BLaER1 treated with 17β-estradiol and CSF1 and Interleukin-3, amounts not matched to agents 10 nM and 100 nM (cell line): ENCODE results near the gene MYO10.

ENCODE experiments used
- H3K27ac ChIP-seq, 11 experiments: shearing (Covaris generic); formaldehyde crosslinking; 2 replicates each; pipeline ENCODE4 v1.8.1; 2022
- H3K27me3 ChIP-seq, 11 experiments: shearing (Covaris generic); formaldehyde crosslinking; 2 replicates each; pipeline ENCODE4 v1.8.1; 2022
- H3K36me3 ChIP-seq, 11 experiments: shearing (Covaris generic); formaldehyde crosslinking; 2 replicates each; pipeline ENCODE4 v1.8.1; 2022
- H3K4me1 ChIP-seq, 10 experiments: shearing (Covaris generic); formaldehyde crosslinking; 2 replicates each; pipeline ENCODE4 v1.8.1; 2022
- H3K4me2 ChIP-seq, 11 experiments: shearing (Covaris generic); formaldehyde crosslinking; 2 replicates each; pipeline ENCODE4 v1.8.1; 2022
- H3K4me3 ChIP-seq, 10 experiments: shearing (Covaris generic); formaldehyde crosslinking; 2 replicates each; pipeline ENCODE4 v1.8.1; 2022
- H3K9ac ChIP-seq, 11 experiments: shearing (Covaris generic); formaldehyde crosslinking; 2 replicates each; pipeline ENCODE4 v1.8.1; 2022
- H3K9me3 ChIP-seq, 11 experiments: shearing (Covaris generic); formaldehyde crosslinking; replicated peaks in 1 of 11; 2 replicates each; pipeline ENCODE4 v1.8.1; 2022
- H4K20me1 ChIP-seq, 11 experiments: shearing (Covaris generic); formaldehyde crosslinking; 2 replicates each; pipeline ENCODE4 v1.8.1; 2022
- Cebpa-rat ChIP-seq, 11 experiments: shearing (Covaris generic); IDR thresholded peaks; 2 replicates each; pipeline ENCODE4 v1.8.1; 2022

MYO10 gene

DNA sequence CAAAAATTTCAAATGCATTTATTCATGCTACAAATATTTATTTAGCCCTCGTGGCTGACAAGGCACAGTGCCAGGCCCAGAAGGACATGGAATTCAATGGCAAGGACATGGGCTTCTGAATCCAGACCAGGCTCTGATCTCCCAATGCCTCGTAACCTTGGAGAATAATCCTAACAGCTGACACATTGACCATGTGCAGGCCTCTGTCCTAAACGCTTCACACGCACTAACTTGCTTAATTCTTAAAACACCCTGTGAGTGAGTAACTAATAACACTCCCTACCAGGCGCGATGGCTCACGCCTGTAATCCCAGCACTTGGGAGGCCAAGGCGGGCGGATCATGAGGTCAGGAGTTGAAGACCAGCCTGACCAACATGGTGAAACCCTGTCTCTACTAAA is 33.2 kb downstream of the MYO10 start:
- no peak for TF ChIP-seq Cebpa-rat (IDR thresholded peaks at IDR 0.05)
- Histone ChIP-seq H3K9ac (no peak overlapping the region), H4K20me1 (no peaks in the 10 kb centered on the region), H3K9me3 (peaks cover under 1 to 25% (median 3%) of the 10 kb centered on the region in 11 experiments; a peak in 14 of 22 replicates), H3K27ac (no peak overlapping the region), H3K27me3 (no peaks in the 10 kb centered on the region), H3K4me2 (no peak overlapping the region), H3K4me1 (no peaks in the 10 kb centered on the region), H3K36me3 (no peaks in the 10 kb centered on the region), H3K4me3 (no peak overlapping the region)

DNA sequence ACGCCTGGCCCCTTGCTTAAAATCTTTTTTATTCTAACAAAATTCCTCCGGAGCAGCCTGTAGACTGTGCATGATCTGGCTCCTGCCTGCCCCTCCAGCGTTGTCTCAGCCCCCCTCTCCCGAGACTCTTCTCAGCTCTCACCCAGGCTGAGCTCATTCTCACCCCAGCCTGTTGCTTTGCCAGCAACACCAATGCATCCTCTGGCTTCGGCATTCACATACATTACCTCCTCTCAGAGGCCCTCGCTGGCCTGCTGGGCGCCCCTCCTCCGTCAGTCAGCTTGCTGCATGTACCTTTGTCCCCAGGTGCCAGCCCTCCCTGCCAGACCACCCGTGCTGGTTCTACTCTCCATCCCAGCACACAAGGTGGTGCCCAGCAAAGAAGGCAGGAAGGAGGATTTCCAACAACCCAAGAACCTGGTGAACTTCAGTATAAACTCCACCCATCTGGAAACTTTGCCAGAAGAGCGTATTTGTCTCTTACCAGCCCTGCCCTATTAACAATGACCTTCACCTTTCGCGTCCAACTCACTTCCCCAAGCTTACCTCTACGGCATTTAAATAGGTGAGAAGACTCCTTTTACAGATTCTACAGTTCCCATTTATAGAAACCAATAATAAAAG is 35.0 kb downstream of the MYO10 start:
- Histone ChIP-seq H3K4me2 (no peak overlapping the region), H3K27ac (no peak overlapping the region), H3K27me3 (no peaks in the 10 kb centered on the region), H3K4me3 (no peak overlapping the region), H3K9me3 (peaks cover 0 to 9% (median 0%) of the 10 kb centered on the region in 11 experiments; a peak in 5 of 22 replicates), H4K20me1 (no peaks in the 10 kb centered on the region), H3K4me1 (no peaks in the 10 kb centered on the region), H3K36me3 (no peaks in the 10 kb centered on the region), H3K9ac (no peak overlapping the region)
- no peak for TF ChIP-seq Cebpa-rat (IDR thresholded peaks at IDR 0.05)

DNA sequence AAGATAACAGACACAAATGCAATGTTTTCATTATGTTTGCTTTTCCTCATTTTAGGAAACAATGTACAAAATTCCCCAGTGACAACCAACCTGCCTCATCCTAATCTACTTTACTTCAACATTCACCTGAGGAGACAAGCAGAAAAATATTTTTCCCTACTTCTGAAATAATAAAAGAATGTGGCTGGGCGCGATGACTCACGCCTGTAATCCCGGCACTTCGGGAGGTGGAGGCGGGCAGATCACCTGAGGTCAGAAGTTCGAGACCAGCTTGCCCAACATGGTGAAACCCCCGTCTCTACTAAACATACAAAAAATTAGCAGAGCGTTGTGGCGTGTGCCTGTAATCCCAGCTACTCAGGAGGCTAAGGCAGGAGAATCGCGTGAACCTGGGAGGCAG is 36.9 kb downstream of the MYO10 start:
- Histone ChIP-seq H3K36me3 (no peaks in the 10 kb centered on the region), H3K9me3 (no peaks in the 10 kb centered on the region), H3K9ac (no peak overlapping the region), H4K20me1 (no peaks in the 10 kb centered on the region), H3K27ac (no peak overlapping the region), H3K4me2 (no peak overlapping the region), H3K4me3 (no peak overlapping the region), H3K4me1 (no peaks in the 10 kb centered on the region), H3K27me3 (no peaks in the 10 kb centered on the region)
- TF ChIP-seq Cebpa-rat (IDR thresholded peaks at IDR 0.05), result no peak

DNA sequence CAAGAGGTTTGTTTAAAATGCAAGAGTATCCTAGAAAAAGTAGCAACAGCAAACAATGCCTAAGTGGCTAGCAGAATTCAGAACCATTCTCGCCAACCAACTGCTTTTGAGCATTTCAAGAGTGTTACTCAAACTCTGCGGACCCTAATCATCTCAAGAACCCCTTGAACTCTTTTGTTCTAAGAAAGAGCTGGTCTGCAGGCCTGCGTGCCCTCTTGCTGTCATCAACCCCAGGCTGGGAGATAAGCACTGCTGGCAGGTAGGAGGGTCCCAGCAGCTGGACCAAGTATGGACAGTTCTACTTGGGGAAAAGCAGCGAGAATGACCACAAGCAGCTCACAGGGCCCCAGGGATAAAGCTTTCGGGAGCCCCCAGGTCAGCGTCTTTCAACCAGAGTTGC is 38.3 kb downstream of the MYO10 start:
- H3K9ac ChIP-seq, result no peak overlapping the region
- H3K9me3 ChIP-seq, result no peaks in the 10 kb centered on the region
- H3K4me2 ChIP-seq, result no peak overlapping the region
- no peak overlapping the region for H3K4me3 ChIP-seq
- no peaks in the 10 kb centered on the region for H3K27me3 ChIP-seq
- no peaks in the 10 kb centered on the region for H4K20me1 ChIP-seq
- no peaks in the 10 kb centered on the region for H3K36me3 ChIP-seq
- no peak overlapping the region for H3K27ac ChIP-seq
- H3K4me1 ChIP-seq, result no peaks in the 10 kb centered on the region
- TF ChIP-seq Cebpa-rat (IDR thresholded peaks at IDR 0.05), result no peak

DNA sequence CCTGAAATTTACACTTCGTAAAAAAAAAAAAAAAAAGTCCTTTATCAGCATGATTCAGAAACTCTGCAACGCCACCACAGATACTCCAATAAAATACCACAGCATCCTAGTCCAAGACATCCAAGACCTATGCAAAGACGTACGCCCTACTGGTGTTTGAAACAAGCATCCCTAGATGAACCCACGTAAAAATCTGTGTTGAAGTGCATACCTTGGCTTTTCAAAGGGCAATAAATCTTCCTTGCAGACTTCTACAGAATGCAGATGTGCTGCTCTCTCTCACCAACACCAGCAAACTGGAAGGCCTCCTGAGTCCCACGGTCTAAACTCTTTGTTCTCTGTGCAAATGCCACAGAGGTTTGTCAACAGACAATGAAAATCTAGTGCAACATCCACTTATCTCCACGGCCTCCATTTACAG is 38.8 kb downstream of the MYO10 start:
- Histone ChIP-seq H3K9me3 (no peaks in the 10 kb centered on the region), H3K4me3 (no peak overlapping the region), H3K27me3 (no peaks in the 10 kb centered on the region), H3K27ac (no peak overlapping the region), H3K4me2 (no peak overlapping the region), H3K36me3 (no peaks in the 10 kb centered on the region), H3K9ac (no peak overlapping the region), H3K4me1 (no peaks in the 10 kb centered on the region), H4K20me1 (no peaks in the 10 kb centered on the region)
- no peak for TF ChIP-seq Cebpa-rat (IDR thresholded peaks at IDR 0.05)

DNA sequence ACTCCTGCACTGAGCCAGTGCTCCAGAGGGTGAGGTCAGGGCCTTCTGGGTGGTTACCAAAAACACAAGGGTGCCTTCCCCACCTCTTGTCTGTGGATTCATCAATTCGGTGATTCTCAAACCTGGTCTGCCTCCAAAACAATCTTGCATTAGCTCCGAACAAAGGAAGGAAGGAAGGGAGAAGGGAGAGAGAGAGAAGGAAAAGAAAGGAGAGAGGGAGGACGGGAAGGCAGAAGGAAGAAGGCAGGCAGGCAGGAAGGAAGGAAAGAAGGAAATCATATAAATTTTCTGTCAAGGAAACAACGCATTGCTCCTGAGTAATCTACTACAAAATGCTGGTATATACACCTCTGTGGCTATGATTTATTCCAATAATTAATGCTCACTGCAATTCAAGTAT is 39.3 kb downstream of the MYO10 start:
- Histone ChIP-seq H3K36me3 (no peaks in the 10 kb centered on the region), H3K27me3 (no peaks in the 10 kb centered on the region), H3K9ac (no peak overlapping the region), H3K9me3 (no peaks in the 10 kb centered on the region), H3K4me1 (no peaks in the 10 kb centered on the region), H3K27ac (no peak overlapping the region), H4K20me1 (no peaks in the 10 kb centered on the region), H3K4me3 (no peak overlapping the region), H3K4me2 (no peak overlapping the region)
- TF ChIP-seq Cebpa-rat (IDR thresholded peaks at IDR 0.05), result no peak

DNA sequence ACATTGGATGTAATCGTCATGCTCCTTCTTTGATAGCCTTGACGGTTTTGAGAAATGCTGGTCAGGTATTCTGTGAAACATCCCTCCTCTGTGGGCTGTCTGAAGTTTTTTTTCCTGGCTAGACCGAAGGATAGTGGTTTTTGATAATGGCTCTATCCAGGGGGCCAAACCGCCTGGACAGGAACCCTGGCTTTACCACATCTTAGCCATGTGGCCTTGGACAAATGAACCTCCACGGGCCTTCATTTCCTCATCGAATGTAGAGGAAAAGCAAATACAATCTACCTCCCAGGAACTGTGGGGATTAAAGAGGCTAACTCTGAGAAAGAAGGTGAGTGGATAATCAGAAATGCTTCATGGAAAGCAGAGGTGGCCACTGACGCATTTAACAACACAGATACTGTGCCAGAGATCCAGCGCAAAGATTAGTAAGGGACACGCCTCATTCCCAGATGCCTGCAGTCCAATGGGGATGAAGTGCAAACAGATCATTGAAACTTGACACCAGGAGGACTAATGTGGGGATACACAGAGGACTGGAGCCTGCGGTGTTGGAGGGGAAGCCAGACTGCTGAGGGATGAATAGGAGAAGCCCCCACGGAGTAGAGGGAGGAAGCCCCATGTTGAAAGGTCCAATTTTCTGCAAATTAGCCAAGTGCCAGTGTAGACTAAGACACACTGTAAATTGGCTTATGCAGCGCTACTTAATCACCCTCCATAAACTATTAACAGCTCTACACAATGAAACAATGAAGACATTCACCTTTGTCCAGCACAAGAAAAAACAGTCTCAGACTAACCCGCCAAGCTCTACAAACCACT is 41.6 kb downstream of the MYO10 start:
- no peaks in the 10 kb centered on the region for H3K36me3 ChIP-seq
- no peaks in the 10 kb centered on the region for H4K20me1 ChIP-seq
- no peak overlapping the region for H3K4me2 ChIP-seq
- no peaks in the 10 kb centered on the region for H3K27me3 ChIP-seq
- no peak overlapping the region for H3K9ac ChIP-seq
- no peak overlapping the region for H3K27ac ChIP-seq
- TF ChIP-seq Cebpa-rat (IDR thresholded peaks at IDR 0.05), result no peak
- H3K9me3 ChIP-seq, result no peaks in the 10 kb centered on the region; a peak in 1 of 22 replicates
- no peak overlapping the region for H3K4me3 ChIP-seq
- peaks cover 0 to 19% (median 11%) of the 10 kb centered on the region in 10 experiments; a peak in 7 of 20 replicates for H3K4me1 ChIP-seq

DNA sequence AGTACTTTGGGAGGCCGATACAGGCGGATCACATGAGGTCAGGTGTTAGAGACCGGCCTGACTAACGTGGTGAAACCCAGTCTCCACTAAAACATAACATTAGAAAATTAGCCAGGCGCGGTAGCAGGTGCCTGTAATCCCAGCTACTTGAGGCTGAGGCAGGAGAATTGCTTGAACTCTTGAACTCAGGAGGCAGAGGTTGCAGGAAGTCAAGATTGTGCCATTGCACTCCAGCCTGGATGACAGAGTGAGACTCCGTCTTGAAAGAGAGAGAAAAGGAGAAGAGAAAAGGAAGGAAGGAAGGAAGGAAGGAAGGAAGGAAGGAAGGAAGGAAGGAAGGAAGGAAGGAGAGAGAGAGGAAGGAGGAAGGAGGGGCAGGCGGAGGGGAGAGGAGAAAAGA is 45.1 kb downstream of the MYO10 start:
- no peak for TF ChIP-seq Cebpa-rat (IDR thresholded peaks at IDR 0.05)
- Histone ChIP-seq H3K36me3 (no peaks in the 10 kb centered on the region), H3K9ac (no peak overlapping the region), H3K4me1 (peaks cover 0 to 34% (median 23%) of the 10 kb centered on the region in 10 experiments; a peak in 15 of 20 replicates), H4K20me1 (no peaks in the 10 kb centered on the region), H3K4me3 (no peak overlapping the region), H3K27me3 (no peaks in the 10 kb centered on the region), H3K9me3 (peaks cover 0 to 11% (median 0%) of the 10 kb centered on the region in 11 experiments; a peak in 2 of 22 replicates), H3K27ac (no peak overlapping the region), H3K4me2 (peak overlapping the region in 6 of 11 experiments; percentile 3 to 53 (median 30); a peak in 6 of 22 replicates)

DNA sequence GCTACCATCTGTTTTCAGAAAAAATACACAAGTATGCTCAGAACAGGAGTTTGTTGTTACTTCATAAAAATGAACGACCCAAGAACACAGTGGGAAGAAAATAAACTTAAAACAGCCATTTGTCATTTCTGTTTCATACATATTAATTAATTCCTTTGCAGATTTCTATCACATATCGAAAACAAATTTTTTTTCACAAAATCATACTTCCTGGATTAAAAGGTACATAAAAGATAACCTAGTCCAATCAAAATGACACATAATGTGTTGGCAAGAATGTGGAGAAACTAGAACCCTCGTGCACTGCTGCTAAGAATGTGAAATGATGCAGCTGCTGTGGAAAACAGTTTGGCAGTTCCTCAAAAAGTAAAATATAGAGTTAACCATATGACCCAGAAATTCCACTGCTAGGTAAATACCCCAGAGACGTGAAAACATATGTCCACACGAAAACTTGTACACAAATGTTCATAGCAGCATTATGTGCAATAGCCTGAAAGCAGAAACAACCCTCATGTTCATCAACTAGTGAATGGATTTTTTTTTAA is 46.0 kb downstream of the MYO10 start:
- Histone ChIP-seq H3K9me3 (peaks cover 0 to 11% (median 0%) of the 10 kb centered on the region in 11 experiments; a peak in 2 of 22 replicates), H3K4me1 (peaks cover 0 to 44% (median 32%) of the 10 kb centered on the region in 10 experiments; a peak in 15 of 20 replicates), H4K20me1 (no peaks in the 10 kb centered on the region), H3K27ac (no peak overlapping the region), H3K9ac (no peak overlapping the region), H3K36me3 (no peaks in the 10 kb centered on the region), H3K4me3 (no peak overlapping the region), H3K4me2 (peak overlapping the region in 4 of 11 experiments; percentile 13 to 53 (median 30); a peak in 6 of 22 replicates), H3K27me3 (no peaks in the 10 kb centered on the region)
- no peak for TF ChIP-seq Cebpa-rat (IDR thresholded peaks at IDR 0.05)
